AG04450 (cell line): ENCODE measurements around the gene CTDSP1. TPM values are rescaled to one million over a fixed set of nuclear protein-coding genes. Genes with fewer than 3 reads are reported as not detected.

ENCODE experiments used
- CTCF ChIA-PET: fragments of 300-600, 350-600 bp; formaldehyde crosslinking; extraction: SDS; loops from one replicate; lab custom pipeline; 2022; ENCODE audit warnings: antibody characterized with exemption, inconsistent platforms; lab: Charles Lee
- POLR2A ChIA-PET: fragments of 350-600 bp; formaldehyde crosslinking; extraction: SDS; loops from one replicate; lab custom pipeline; 2021; ENCODE audit warnings: antibody characterized with exemption, inconsistent platforms; lab: Yijun Ruan, JAX
- DNase-seq: peaks from one replicate; pipeline ENCODE4 v3.0.0-alpha.2; 2011; ENCODE audit warnings: low read depth, low spot score
- H3K27ac ChIP-seq: one replicate; pipeline ENCODE4 v1.5.1; 2012; ENCODE audit warnings: low read depth, low read length, control low read depth
- H3K27me3 ChIP-seq: one replicate; pipeline ENCODE4 v1.6.0; 2012; ENCODE audit warnings: low read length; ENCODE audit not compliant: control insufficient read depth, insufficient read depth
- H3K4me3 ChIP-seq: 2 replicates; pipeline ENCODE4 v1.5.1; 2011; ENCODE audit warnings: mild to moderate bottlenecking, low read depth, low read length, control low read depth
- H3K9me3 ChIP-seq: 2 replicates; pipeline ENCODE4 v1.5.1; 2012; ENCODE audit warnings: low read length; ENCODE audit not compliant: control insufficient read depth, insufficient read depth
- CTCF ChIP-seq: IDR thresholded peaks from 2 replicates; pipeline ENCODE4 v1.5.1; 2011; ENCODE audit warnings: low read depth, low read length, control low read depth, inconsistent platforms
- polyA plus RNA-seq: library from polyadenylated mRNA; depleted of rRNA; stranded (reverse); fragments of >200 nt; gene quantifications from 2 replicates; pipeline ENCODE4 v1.2.3, GENCODE V29; 2011; rRNA removed
- small RNA-seq: library from RNA; depleted of rRNA; stranded (forward); fragments of <200 nt; gene quantifications from one replicate; pipeline ENCODE3, GENCODE V24; 2012; ENCODE audit warnings: low read depth; ENCODE audit not compliant: insufficient read length

The CTDSP1 gene
- polyA plus RNA-seq, 1 experiment, result 51.3 TPM

GRCh38 chr2:218452079-218452478, 52.4 kb downstream of the CTDSP1 start:
- ChIA-PET CTCF (interaction anchor here (0.9 kb wide), 1 partner anchor 13 kb away, joined by 3 read pairs; no protein-coding TSS in a partner anchor), POLR2A (no interaction called here)
- no peak for DNase-seq
- H3K9me3 ChIP-seq, result no peaks in the 10 kb centered on the region
- no peak overlapping the region for H3K4me3 ChIP-seq
- no peaks in the 10 kb centered on the region for H3K27me3 ChIP-seq
- no peak for TF ChIP-seq CTCF
- H3K27ac ChIP-seq, result no peak overlapping the region

Small RNAs within 50 kb of the gene (small RNA-seq; reads per million reads assigned to genes)
- 6,286 reads per million, percentile 98 among the genes with 10 or more reads in this experiment for gene MIR26B

Other genes starting within 250 kb of the CTDSP1 start
- not detected in 2 replicates for gene CXCR1, start 232.9 kb upstream of the CTDSP1 start, polyA plus RNA-seq
- 548 and 666 TPM in 2 replicates for gene ARPC2, start 182.7 kb upstream of the CTDSP1 start, polyA plus RNA-seq
- gene GPBAR1, start 138.9 kb upstream of the CTDSP1 start, polyA plus RNA-seq, result 0.05 TPM in 1 of 2 replicates, not detected in the other
- 51.6 and 55.1 TPM in 2 replicates for gene AAMP, start 129.7 kb upstream of the CTDSP1 start, polyA plus RNA-seq
- gene PNKD, start 129.3 kb upstream of the CTDSP1 start, polyA plus RNA-seq, result 32.1 and 45.9 TPM in 2 replicates
- 91.4 and 105 TPM in 2 replicates for gene TMBIM1, start 107.4 kb upstream of the CTDSP1 start, polyA plus RNA-seq
- not detected in 2 replicates for gene CATIP, start 43.0 kb upstream of the CTDSP1 start, polyA plus RNA-seq
- 0.04 TPM in 1 of 2 replicates, not detected in the other for gene SLC11A1, start 17.6 kb upstream of the CTDSP1 start, polyA plus RNA-seq
- gene VIL1, start 19.3 kb downstream of the CTDSP1 start, polyA plus RNA-seq, result 0.06 TPM in 1 of 2 replicates, not detected in the other
- 2.8 and 4.9 TPM in 2 replicates for gene USP37, start 168.5 kb downstream of the CTDSP1 start, polyA plus RNA-seq
- 60.2 and 77.1 TPM in 2 replicates for gene CNOT9, start 169.0 kb downstream of the CTDSP1 start, polyA plus RNA-seq
- gene PLCD4, start 208.0 kb downstream of the CTDSP1 start, polyA plus RNA-seq, result 4.7 and 4.9 TPM in 2 replicates